Common myeloid progenitor, CD34-positive (primary cell): Measurements from ENCODE around the gene LTB.

ENCODE experiments used
- CTCF ChIA-PET: fragments of 350-600 bp; sonication (Branson Sonifier 250); formaldehyde crosslinking; loops from one replicate; lab custom pipeline; 2021; ENCODE audit warnings: antibody characterized with exemption; lab: Charles Lee
- POLR2A ChIA-PET: fragments of 350-600 bp; sonication (Branson Sonifier 250); formaldehyde crosslinking; loops from one replicate; lab custom pipeline; 2021; ENCODE audit warnings: antibody characterized with exemption; lab: Charles Lee
- DNase-seq, 3 donors: peaks; one replicate each; pipeline versions ENCODE4 v3.0.0 to v3.0.0-alpha.2; 2013
- H3K27ac ChIP-seq, 2 experiments: 1 replicate in 1 of 2; 2 replicates in 1 of 2; pipeline ENCODE4 v1.7.0; 2013; ENCODE audit warnings: inconsistent platforms in 2 of 2, low read length in 2 of 2, mild to moderate bottlenecking in 2 of 2, low read depth in 1 of 2, moderate library complexity in 1 of 2; ENCODE audit not compliant: severe bottlenecking in 2 of 2, insufficient read depth in 1 of 2, poor library complexity in 1 of 2
- H3K27me3 ChIP-seq, 5 experiments: replicated peaks in 2 of 5; 1 replicate in 3 of 5; 2 replicates in 2 of 5; pipeline versions ENCODE4 v1.6.1 to v1.7.0; 2013; ENCODE audit warnings: low read length in 4 of 5, mild to moderate bottlenecking in 2 of 5, moderate library complexity in 2 of 5, inconsistent platforms in 1 of 5; ENCODE audit not compliant: insufficient read depth in 5 of 5, control insufficient read depth in 4 of 5
- H3K36me3 ChIP-seq, 4 experiments: 1 replicate in 2 of 4; 2 replicates in 2 of 4; pipeline versions ENCODE4 v1.6.1 to v1.7.0; 2013; ENCODE audit warnings: low read length in 3 of 4, control low read depth in 1 of 4, mild to moderate bottlenecking in 1 of 4; ENCODE audit not compliant: control insufficient read depth in 4 of 4, insufficient read depth in 4 of 4
- H3K4me1 ChIP-seq, 4 experiments: 1 replicate in 3 of 4; 2 replicates in 1 of 4; pipeline versions ENCODE4 v1.6.1 to v1.7.1; 2013; ENCODE audit warnings: low read length in 3 of 4, mild to moderate bottlenecking in 3 of 4, control low read depth in 1 of 4, inconsistent platforms in 1 of 4, moderate library complexity in 1 of 4; ENCODE audit not compliant: control insufficient read depth in 4 of 4, insufficient read depth in 4 of 4; ENCODE audit errors: control extremely low read depth in 1 of 4
- H3K4me3 ChIP-seq, 7 experiments: 1 replicate in 4 of 7; 2 replicates in 3 of 7; pipeline versions ENCODE4 v1.5.1 to v1.7.0; 2013; ENCODE audit warnings: mild to moderate bottlenecking in 7 of 7, low read length in 6 of 7, moderate library complexity in 6 of 7, inconsistent platforms in 2 of 7, low read depth in 2 of 7, control low read depth in 1 of 7; ENCODE audit not compliant: insufficient read depth in 4 of 7, control insufficient read depth in 1 of 7; ENCODE audit errors: extremely low read depth in 1 of 7
- H3K9me3 ChIP-seq, 5 experiments: 1 replicate in 4 of 5; 2 replicates in 1 of 5; pipeline versions ENCODE4 v1.6.1 to v1.7.1; 2013; ENCODE audit warnings: low read length in 4 of 5, mild to moderate bottlenecking in 2 of 5, inconsistent platforms in 1 of 5, low read depth in 1 of 5, moderate library complexity in 1 of 5; ENCODE audit not compliant: control insufficient read depth in 4 of 5, insufficient read depth in 2 of 5; ENCODE audit errors: control extremely low read depth in 1 of 5
- WGBS: methylation state at CpG from one replicate; pipeline ENCODE4 v1.1.5; 2013; ENCODE audit not compliant: insufficient coverage; 5-methylcytosine and 5-hydroxymethylcytosine counted together

The LTB gene

GRCh38 chr6:31587791-31588777 is 5.9 kb upstream of the LTB start:
- POLR2A ChIA-PET = interaction anchor here (0.6 to 2.2 kb wide), 2 partner anchors 40 to 971 kb away, joined by 5 read pairs; partner anchors contain the start of genes NFKBIL1 and PPP1R10
- peak overlapping the region in 6 of 7 experiments; percentile 36 to 76 (median 58) for H3K4me3 ChIP-seq
- no peaks in the 10 kb centered on the region for H3K27me3 ChIP-seq
- H3K36me3 ChIP-seq = peaks cover 0 to 16% (median 0%) of the 10 kb centered on the region in 4 experiments
- CTCF ChIA-PET = interaction anchor here (1.0 to 19.6 kb wide), 5 partner anchors 10 to 38 kb away, joined by 3 to 605 read pairs (median 76); partner anchors contain the start of genes ATP6V1G2, DDX39B, NCR3 and NFKBIL1
- H3K9me3 ChIP-seq = no peaks in the 10 kb centered on the region
- DNase-seq = no peak
- peaks cover 15 to 78% (median 66%) of the 10 kb centered on the region in 4 experiments for H3K4me1 ChIP-seq
- peak overlapping the region; percentile 54 to 76 for H3K27ac ChIP-seq
- 29% methylated on average over 9 of the region's 12 CpGs for WGBS

- peak; percentile 88 to 99 (median 98) for DNase-seq
- H3K4me1 ChIP-seq = peaks cover 21 to 81% (median 71%) of the 10 kb centered on the region in 4 experiments
- peaks cover 0 to 16% (median 0%) of the 10 kb centered on the region in 4 experiments for H3K36me3 ChIP-seq
- 8% methylated on average over 5 of the region's 9 CpGs for WGBS
- ChIA-PET POLR2A (interaction anchor here (0.6 to 2.3 kb wide), 5 partner anchors 10 to 39 kb away, joined by 4 to 13 read pairs (median 5); partner anchors contain the start of gene NFKBIL1), CTCF (interaction anchor here (0.6 to 19.6 kb wide), 7 partner anchors 11 to 1275 kb away, joined by 3 to 605 read pairs (median 5); partner anchors contain the start of genes AIF1, ATP6V1G2, DDX39B and NCR3)
- no peaks in the 10 kb centered on the region for H3K9me3 ChIP-seq
- no peaks in the 10 kb centered on the region for H3K27me3 ChIP-seq
- H3K4me3 ChIP-seq = peak overlapping the region in 6 of 7 experiments; percentile 7 to 76 (median 58)
- peak overlapping the region; percentile 54 to 76 for H3K27ac ChIP-seq
Observed at GRCh38 chr6:31586599-31587281, 4.5 kb upstream of the LTB start.

- WGBS = 0% methylated on average over 1 of the region's 1 CpG
- Histone ChIP-seq H3K4me3 (peak within 1 kb of the TSS in 6 of 7 experiments; percentile 8 to 76 (median 58)), H3K27ac (peak within 1 kb of the TSS; percentile 54 to 76)
Observed at GRCh38 chr6:31586008-31586407, 3.8 kb upstream of the LTB start, which contains the start of gene LST1. Gene LST1, plus strand, starts transcription at chr6:31586277. Its CDS starts 1,023 bp downstream, at chr6:31587300.

GRCh38 chr6:31585491-31585890 is 3.3 kb upstream of the LTB start:
- H3K27me3 ChIP-seq = no peaks in the 10 kb centered on the region
- H3K4me1 ChIP-seq = peaks cover 21 to 93% (median 81%) of the 10 kb centered on the region in 4 experiments
- ChIA-PET POLR2A (interaction anchor here (2.3 kb wide), 1 partner anchor 26 kb away, joined by 13 read pairs; no protein-coding TSS in a partner anchor), CTCF (interaction anchor here (1.2 to 19.6 kb wide), 6 partner anchors 10 to 36 kb away, joined by 4 to 605 read pairs (median 108); partner anchors contain the start of genes AIF1, ATP6V1G2, DDX39B and LTA)
- H3K27ac ChIP-seq = peak overlapping the region in 1 of 2 experiments; percentile 76
- no peaks in the 10 kb centered on the region for H3K9me3 ChIP-seq
- 100% methylated on average over 2 of the region's 2 CpGs for WGBS
- H3K4me3 ChIP-seq = peak overlapping the region in 3 of 7 experiments; percentile 35 to 76 (median 51)
- peak in 2 of 3 donors; percentile 31 to 48 for DNase-seq
- H3K36me3 ChIP-seq = peaks cover 0 to 16% (median 0%) of the 10 kb centered on the region in 4 experiments

More at GRCh38 chr6:31586008-31586407, 3.8 kb upstream of the LTB start, which contains the start of gene LST1:
- ChIA-PET POLR2A (interaction anchor here (0.6 to 2.3 kb wide), 5 partner anchors 10 to 38 kb away, joined by 4 to 13 read pairs (median 5); partner anchors contain the start of gene NFKBIL1), CTCF (interaction anchor here (1.2 to 19.6 kb wide), 5 partner anchors 10 to 36 kb away, joined by 4 to 605 read pairs (median 76); partner anchors contain the start of genes AIF1, ATP6V1G2, DDX39B and NCR3)
- peaks cover 0 to 16% (median 0%) of the 10 kb centered on the region in 4 experiments for H3K36me3 ChIP-seq
- DNase-seq = peak in 2 of 3 donors; percentile 65 to 72
- H3K4me1 ChIP-seq = peaks cover 21 to 88% (median 78%) of the 10 kb centered on the region in 4 experiments
- no peaks in the 10 kb centered on the region for H3K27me3 ChIP-seq
- H3K9me3 ChIP-seq = no peaks in the 10 kb centered on the region

GRCh38 chr6:31581434-31582229 is 592 bp downstream of the LTB start:
- H3K36me3 ChIP-seq = no peaks in the 10 kb centered on the region
- peaks cover 13 to 71% (median 59%) of the 10 kb centered on the region in 4 experiments for H3K4me1 ChIP-seq
- H3K27me3 ChIP-seq = no peaks in the 10 kb centered on the region
- peak overlapping the region; percentile 85 to 96 (median 91) for H3K4me3 ChIP-seq
- ChIA-PET CTCF (interaction anchor here (0.7 to 19.6 kb wide), 7 partner anchors 14 to 70 kb away, joined by 3 to 605 read pairs (median 6); partner anchors contain the start of genes ATP6V1G2, BAG6, DDX39B and LTA), POLR2A (interaction anchor here (0.8 to 2.4 kb wide), 11 partner anchors 12 to 35 kb away, joined by 3 to 8 read pairs (median 4); partner anchors contain the start of gene NFKBIL1)
- H3K27ac ChIP-seq = peak overlapping the region; percentile 46 to 83
- WGBS = 4% methylated on average over 16 of the region's 21 CpGs
- no peak for DNase-seq
- H3K9me3 ChIP-seq = no peaks in the 10 kb centered on the region
